ENCODE results near the gene HARBI1.

GRCh38 chr11:46655631-46656030 is 38.6 kb upstream of the HARBI1 start:
- no peak for TF ChIP-seq CTCF (IDR thresholded peaks at IDR 0.05)
- no peak for TF ChIP-seq POLR2A (IDR thresholded peaks at IDR 0.05)
- TF ChIP-seq POLR2AphosphoS5 (IDR thresholded peaks at IDR 0.05) = no peak

Measured in breast epithelium (tissue), 3 donors.